Activated T-helper 2 cell treated with anti-CD3 and anti-CD28 coated beads, Interferon-gamma antibody, Interleukin-2, Interleukin-4, amounts not matched to agents 10 μg/mL and 5 μg/mL and 100 μg/mL, durations not matched to agents 14 hours and 24 hours and 36 hours (primary cell): Measurements from ENCODE around the gene SMAD7. TPM values are rescaled to one million over a fixed set of nuclear protein-coding genes. Genes with fewer than 3 reads are reported as not detected.

Source experiments
- DNase-seq: peaks from one replicate; pipeline ENCODE4 v3.0.0; 2021; ENCODE audit warnings: low spot score
- H3K27ac Mint-ChIP-seq: one replicate; pipeline ENCODE4 v1.8.0; 2021; ENCODE audit warnings: mixed read lengths
- H3K27me3 Mint-ChIP-seq: one replicate; pipeline ENCODE4 v1.8.0; 2021; ENCODE audit warnings: low read depth, mixed read lengths
- H3K36me3 Mint-ChIP-seq: one replicate; pipeline ENCODE4 v1.8.0; 2021; ENCODE audit warnings: low read depth, mixed read lengths
- H3K4me1 Mint-ChIP-seq: one replicate; pipeline ENCODE4 v1.8.0; 2021; ENCODE audit warnings: low read depth, mixed read lengths
- H3K4me3 Mint-ChIP-seq: one replicate; pipeline ENCODE4 v1.8.0; 2021; ENCODE audit warnings: low read depth, mild to moderate bottlenecking, moderate library complexity, mixed read lengths
- H3K9me3 Mint-ChIP-seq: one replicate; pipeline ENCODE4 v1.8.0; 2021; ENCODE audit warnings: mixed read lengths
- intact Hi-C: fragments of 100-400 bp; cut with micrococcal nuclease; formaldehyde crosslinking; loops from one replicate; pipeline ENCODE4 v1.15.1; 2023
- total RNA-seq: library from RNA; stranded (reverse); gene quantifications from 2 replicates; pipeline ENCODE4 v1.2.3, GENCODE V29; 2022

Gene SMAD7
- total RNA-seq, 1 donor from 2014 or later: 21.1 TPM

DNA sequence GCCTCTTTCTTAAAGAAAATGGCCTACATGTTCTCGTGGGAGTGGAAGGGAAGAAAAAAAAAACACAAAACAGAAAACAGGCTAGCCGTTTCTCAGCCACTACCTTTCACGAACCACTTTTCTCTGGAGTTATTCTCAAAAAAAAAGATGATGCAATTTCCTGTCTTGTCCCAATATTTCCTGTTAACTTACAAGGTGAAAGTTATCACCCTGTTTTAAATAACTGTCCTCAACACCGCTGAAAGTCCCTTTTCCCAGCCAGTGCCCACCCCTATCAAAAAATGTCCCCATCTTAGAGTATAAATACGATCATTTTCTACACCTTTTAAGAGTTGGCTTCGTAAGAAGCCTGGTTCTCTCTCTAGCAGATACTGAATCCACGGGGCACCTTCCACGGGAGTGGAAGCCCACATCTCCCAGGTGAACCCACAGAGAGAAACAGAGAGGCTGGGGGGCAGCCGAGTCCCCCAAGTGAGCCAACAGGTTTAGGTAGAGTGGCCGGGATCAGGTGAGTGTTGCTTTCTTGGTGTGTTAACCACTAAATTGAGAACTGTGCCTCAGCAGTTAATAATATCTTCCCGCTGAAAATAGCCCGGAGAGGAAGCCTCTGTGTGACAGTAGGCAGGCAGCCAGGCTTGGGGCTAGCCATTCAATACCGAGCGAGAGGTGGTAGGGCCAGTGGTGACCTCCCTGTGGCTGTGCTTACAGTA, 15.9 kb downstream of the SMAD7 start:
- H3K9me3 Mint-ChIP-seq: no peaks in the 10 kb centered on the region
- DNase-seq: no peak
- intact Hi-C loops: loop anchor here (1.0 kb wide), 1 partner anchor 16 kb away; no protein-coding TSS in a partner anchor
- H3K4me1 Mint-ChIP-seq: peaks cover 79% of the 10 kb centered on the region
- H3K27me3 Mint-ChIP-seq: no peaks in the 10 kb centered on the region
- H3K27ac Mint-ChIP-seq: peak overlapping the region; percentile 76
- peaks cover 52% of the 10 kb centered on the region for H3K36me3 Mint-ChIP-seq
- H3K4me3 Mint-ChIP-seq: peak overlapping the region; percentile 51

DNA sequence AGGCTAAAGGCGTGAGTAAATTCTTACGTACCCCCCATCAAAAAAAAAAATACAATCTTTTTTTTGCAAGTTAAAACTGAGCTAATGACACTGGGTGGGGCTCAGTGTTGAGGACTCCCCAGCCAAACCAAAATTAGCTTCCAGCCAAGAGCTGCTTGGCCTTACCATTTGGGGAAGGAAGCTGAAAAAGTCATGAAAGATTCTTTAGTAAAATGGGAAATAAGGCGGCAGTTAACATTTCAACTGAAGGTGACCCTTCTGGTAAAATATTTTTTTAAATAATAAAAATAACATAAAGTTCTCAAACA, 16.4 kb downstream of the SMAD7 start:
- H3K4me3 Mint-ChIP-seq: peak overlapping the region; percentile 59
- peaks cover 47% of the 10 kb centered on the region for H3K36me3 Mint-ChIP-seq
- no peaks in the 10 kb centered on the region for H3K9me3 Mint-ChIP-seq
- H3K27ac Mint-ChIP-seq: peak overlapping the region; percentile 92
- intact Hi-C loops: loop anchor here (1.0 kb wide), 1 partner anchor 17 kb away; no protein-coding TSS in a partner anchor
- no peaks in the 10 kb centered on the region for H3K27me3 Mint-ChIP-seq
- H3K4me1 Mint-ChIP-seq: peaks cover 79% of the 10 kb centered on the region
- no peak for DNase-seq

- Mint-ChIP-seq H3K9me3 (no peaks in the 10 kb centered on the region), H3K27me3 (no peaks in the 10 kb centered on the region), H3K4me3 (peak overlapping the region; percentile 62), H3K36me3 (peaks cover 47% of the 10 kb centered on the region), H3K27ac (peak overlapping the region; percentile 92), H3K4me1 (peaks cover 83% of the 10 kb centered on the region)
- intact Hi-C loops: loop anchor here (1.0 kb wide), 1 partner anchor 18 kb away; no protein-coding TSS in a partner anchor
- DNase-seq: no peak
Measured at GRCh38 chr18:48933578-48934414, 17.0 kb downstream of the SMAD7 start.

GRCh38 chr18:48932822-48933510, 17.8 kb downstream of the SMAD7 start:
- H3K4me1 Mint-ChIP-seq: peaks cover 83% of the 10 kb centered on the region
- peaks cover 43% of the 10 kb centered on the region for H3K36me3 Mint-ChIP-seq
- H3K4me3 Mint-ChIP-seq: peak overlapping the region; percentile 62
- H3K27me3 Mint-ChIP-seq: no peaks in the 10 kb centered on the region
- DNase-seq: no peak
- intact Hi-C loops: no loop called here
- no peaks in the 10 kb centered on the region for H3K9me3 Mint-ChIP-seq
- peak overlapping the region; percentile 92 for H3K27ac Mint-ChIP-seq

DNA sequence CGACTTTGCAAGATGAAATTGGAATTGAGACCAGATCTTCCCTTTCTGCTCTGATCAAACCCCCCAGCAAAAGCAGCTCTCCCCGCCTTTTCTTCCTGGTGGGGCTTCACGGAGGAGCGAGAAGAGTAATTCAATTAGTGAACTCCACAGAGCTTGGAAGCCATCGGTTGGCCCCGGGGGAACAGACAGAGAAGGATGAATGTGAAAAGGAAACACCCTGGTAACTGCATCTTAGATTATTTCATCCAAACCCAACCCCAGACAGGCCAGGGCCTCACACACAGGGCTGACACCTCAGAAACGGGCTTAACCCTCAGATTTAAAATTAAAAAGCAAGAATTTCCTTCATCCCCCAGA, 18.3 kb downstream of the SMAD7 start:
- Mint-ChIP-seq H3K27ac (peak overlapping the region; percentile 92), H3K9me3 (no peaks in the 10 kb centered on the region), H3K4me1 (peaks cover 82% of the 10 kb centered on the region), H3K27me3 (no peaks in the 10 kb centered on the region), H3K4me3 (peak overlapping the region; percentile 62), H3K36me3 (peaks cover 38% of the 10 kb centered on the region)
- DNase-seq: no peak
- intact Hi-C loops: no loop called here

DNA sequence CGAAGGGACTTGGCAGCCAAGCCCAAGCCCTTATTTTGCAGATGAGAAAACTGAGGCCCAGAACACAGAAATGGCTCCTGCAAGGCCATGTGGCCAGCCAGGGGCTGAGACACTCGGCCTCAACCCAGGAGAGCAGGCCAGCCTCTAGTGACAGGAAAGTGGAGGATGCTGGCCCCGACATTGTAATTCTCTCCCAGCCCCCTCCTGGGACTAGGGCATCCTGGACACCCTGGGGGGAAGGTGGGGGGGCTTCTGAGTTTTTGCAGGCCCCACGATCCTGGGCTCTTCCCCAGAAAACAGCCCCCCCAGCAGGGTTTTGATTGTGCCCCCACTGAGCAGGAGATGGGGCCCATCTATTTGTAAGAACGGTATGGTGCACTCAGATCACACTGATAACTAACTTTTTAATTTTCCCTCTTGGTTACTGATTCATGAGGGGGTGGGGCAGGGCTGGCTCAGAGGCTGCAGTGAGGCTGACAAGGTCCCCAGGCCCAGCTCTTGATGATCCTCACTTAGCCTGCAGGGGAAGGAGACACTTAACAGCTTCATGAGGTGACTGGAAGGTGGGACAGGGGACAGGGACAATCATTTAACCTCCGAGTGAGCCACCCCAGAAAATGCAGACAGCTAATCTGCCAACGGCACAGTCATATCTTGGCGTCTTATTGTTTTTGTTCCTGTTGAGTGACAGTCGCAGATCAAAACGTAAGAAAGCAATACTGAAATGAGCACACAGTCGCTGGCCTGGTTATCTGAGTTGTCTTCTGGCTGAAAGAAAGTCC, 18.9 kb downstream of the SMAD7 start:
- Mint-ChIP-seq H3K9me3 (no peaks in the 10 kb centered on the region), H3K36me3 (peaks cover 39% of the 10 kb centered on the region), H3K4me3 (peak overlapping the region; percentile 62), H3K27ac (peak overlapping the region; percentile 92), H3K27me3 (no peaks in the 10 kb centered on the region), H3K4me1 (peaks cover 87% of the 10 kb centered on the region)
- peak; percentile 38 for DNase-seq
- intact Hi-C loops: no loop called here

GRCh38 chr18:48930926-48931325, 19.8 kb downstream of the SMAD7 start:
- Mint-ChIP-seq H3K4me3 (no peak overlapping the region), H3K4me1 (peaks cover 86% of the 10 kb centered on the region), H3K36me3 (peaks cover 38% of the 10 kb centered on the region), H3K9me3 (no peaks in the 10 kb centered on the region), H3K27ac (peak overlapping the region; percentile 77), H3K27me3 (no peaks in the 10 kb centered on the region)
- DNase-seq: no peak
- intact Hi-C loops: no loop called here

GRCh38 chr18:48929941-48930713, 20.6 kb downstream of the SMAD7 start:
- Mint-ChIP-seq H3K4me1 (peaks cover 85% of the 10 kb centered on the region), H3K27me3 (no peaks in the 10 kb centered on the region), H3K9me3 (no peaks in the 10 kb centered on the region), H3K27ac (peak overlapping the region; percentile 69), H3K4me3 (peak overlapping the region; percentile 40), H3K36me3 (peaks cover 34% of the 10 kb centered on the region)
- no peak for DNase-seq
- intact Hi-C loops: no loop called here

DNA sequence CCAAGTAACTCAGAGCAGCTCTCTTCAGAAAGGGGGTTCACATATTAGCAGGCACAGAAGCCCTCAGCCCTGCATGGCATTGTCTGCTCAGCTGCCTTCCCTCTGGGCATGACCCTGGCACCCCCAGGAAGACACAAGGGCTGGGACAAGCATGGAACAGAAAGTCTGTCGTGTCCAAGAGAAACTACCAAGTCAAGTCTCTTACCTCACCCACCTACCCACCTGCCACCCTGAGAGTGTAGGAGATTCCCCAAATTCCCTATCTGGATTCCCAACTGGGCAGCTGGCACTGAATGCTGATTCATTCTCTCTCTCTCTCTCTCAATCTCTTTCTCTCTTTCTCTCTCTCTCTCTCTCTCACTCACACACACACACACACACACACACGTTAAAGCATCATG, 21.6 kb downstream of the SMAD7 start:
- DNase-seq: no peak
- Mint-ChIP-seq H3K27me3 (no peaks in the 10 kb centered on the region), H3K27ac (peak overlapping the region; percentile 92), H3K4me3 (peak overlapping the region; percentile 75), H3K4me1 (peaks cover 86% of the 10 kb centered on the region), H3K9me3 (no peaks in the 10 kb centered on the region), H3K36me3 (peaks cover 36% of the 10 kb centered on the region)
- intact Hi-C loops: no loop called here

- intact Hi-C loops: no loop called here
- no peaks in the 10 kb centered on the region for H3K9me3 Mint-ChIP-seq
- H3K4me1 Mint-ChIP-seq: peaks cover 86% of the 10 kb centered on the region
- H3K36me3 Mint-ChIP-seq: peaks cover 38% of the 10 kb centered on the region
- peak; percentile 61 for DNase-seq
- H3K27ac Mint-ChIP-seq: peak overlapping the region; percentile 92
- peak overlapping the region; percentile 75 for H3K4me3 Mint-ChIP-seq
- no peaks in the 10 kb centered on the region for H3K27me3 Mint-ChIP-seq
Measured at GRCh38 chr18:48928787-48929186, 22.0 kb downstream of the SMAD7 start.

- H3K9me3 Mint-ChIP-seq: no peaks in the 10 kb centered on the region
- no peak for DNase-seq
- no peaks in the 10 kb centered on the region for H3K27me3 Mint-ChIP-seq
- peak overlapping the region; percentile 8 for H3K27ac Mint-ChIP-seq
- intact Hi-C loops: no loop called here
- H3K4me3 Mint-ChIP-seq: no peak overlapping the region
- peaks cover 48% of the 10 kb centered on the region for H3K36me3 Mint-ChIP-seq
- peaks cover 87% of the 10 kb centered on the region for H3K4me1 Mint-ChIP-seq
Measured at GRCh38 chr18:48927286-48928080, 23.3 kb downstream of the SMAD7 start.
